Lower leg skin (tissue), 3 donors: ENCODE data around the gene PDX1.

ENCODE experiments used
- CTCF ChIP-seq, 3 donors: fragments of 450-650 bp; IDR thresholded peaks; one replicate each; pipeline ENCODE4 v1.5.1; 2016; ENCODE audit warnings: antibody characterized with exemption in 3 of 3, mild to moderate bottlenecking in 3 of 3, moderate library complexity in 2 of 3
- POLR2A ChIP-seq, 2 donors: fragments of 450-650 bp; IDR thresholded peaks; one replicate each; pipeline ENCODE4 v1.6.1; 2016 to 2017; ENCODE audit warnings: antibody characterized with exemption in 2 of 2, mild to moderate bottlenecking in 1 of 2, moderate library complexity in 1 of 2

DNA sequence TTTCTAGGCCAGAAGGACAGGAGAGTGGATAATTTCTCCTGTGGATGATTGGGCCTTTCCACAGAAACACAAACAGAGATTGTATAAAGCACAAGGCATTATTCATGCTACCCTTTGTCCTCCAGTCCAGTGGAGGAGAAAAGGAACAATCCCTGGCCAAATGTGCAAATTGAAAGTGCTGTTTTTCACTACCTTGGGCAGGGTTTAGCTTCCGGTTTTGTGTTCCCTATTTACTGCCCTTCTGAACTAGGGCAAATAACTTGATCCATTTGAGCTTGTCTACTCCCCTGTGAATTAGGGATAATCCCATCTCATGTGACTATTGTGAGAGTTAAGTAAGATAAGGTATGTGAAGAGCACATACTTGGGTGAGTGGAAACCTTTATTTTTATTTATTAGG, 13.3 kb downstream of the PDX1 start:
- no peak for TF ChIP-seq CTCF (IDR thresholded peaks at IDR 0.05)
- TF ChIP-seq POLR2A (IDR thresholded peaks at IDR 0.05): no peak
